Smooth muscle cell (in vitro differentiated cells): Measurements from ENCODE around the gene MAP2K5. TPM values are rescaled to one million over a fixed set of nuclear protein-coding genes. Genes with fewer than 3 reads are reported as not detected.

ENCODE experiments used
- DNase-seq: peaks from one replicate; lab custom pipeline; 2025; ENCODE audit not compliant: unreplicated experiment; lab: John Stamatoyannopoulos, UW
- H2AFZ ChIP-seq: fragments of 200-600 bp; sonication (generic); 2 replicates; pipeline ENCODE4 v1.6.0; 2016; ENCODE audit warnings: antibody characterized with exemption, low read depth, mild to moderate bottlenecking
- H3F3A ChIP-seq: fragments of 200-600 bp; sonication (generic); 2 replicates; pipeline ENCODE4 v1.6.0; 2017; ENCODE audit warnings: antibody characterized with exemption, low read depth
- H3K27ac ChIP-seq: fragments of 200-600 bp; sonication (generic); 2 replicates; pipeline ENCODE4 v1.5.1; 2016; ENCODE audit warnings: low read depth, mild to moderate bottlenecking
- H3K27me3 ChIP-seq: fragments of 200-600 bp; sonication (generic); 2 replicates; pipeline ENCODE4 v1.6.1; 2016; ENCODE audit warnings: low read depth, mild to moderate bottlenecking
- H3K36me3 ChIP-seq: fragments of 200-600 bp; sonication (generic); 2 replicates; pipeline ENCODE4 v1.5.1; 2016; ENCODE audit warnings: low read depth
- H3K4me1 ChIP-seq: fragments of 200-600 bp; sonication (generic); 2 replicates; pipeline ENCODE4 v1.5.1; 2016; ENCODE audit warnings: low read depth
- H3K4me2 ChIP-seq: fragments of 200-600 bp; sonication (generic); 2 replicates; pipeline ENCODE4 v1.6.0; 2016; ENCODE audit warnings: mild to moderate bottlenecking
- H3K4me3 ChIP-seq: fragments of 200-600 bp; sonication (generic); 2 replicates; pipeline ENCODE4 v1.5.1; 2016; ENCODE audit warnings: mild to moderate bottlenecking
- H3K79me2 ChIP-seq: fragments of 200-600 bp; sonication (generic); 2 replicates; pipeline ENCODE4 v1.6.0; 2016; ENCODE audit warnings: low read depth, mild to moderate bottlenecking
- H3K9ac ChIP-seq: fragments of 200-600 bp; sonication (generic); 2 replicates; pipeline ENCODE4 v1.6.0; 2016; ENCODE audit warnings: low read depth
- H3K9me3 ChIP-seq: fragments of 200-600 bp; sonication (generic); replicated peaks from 2 replicates; pipeline ENCODE4 v1.5.1; 2016; ENCODE audit warnings: low read depth
- H4K20me1 ChIP-seq: fragments of 200-600 bp; sonication (generic); 2 replicates; pipeline ENCODE4 v1.6.0; 2016; ENCODE audit warnings: low read depth
- WGBS: methylation state at CpG from one replicate; pipeline ENCODE4 v1.1.7; 2016; ENCODE audit warnings: low lambda C conversion rate; 5-methylcytosine and 5-hydroxymethylcytosine counted together
- polyA plus RNA-seq: library from polyadenylated mRNA; unstranded; fragments of >200 nt; fragmentation: Nextera tagmentation; extraction: Ambion mirVana; gene quantifications from 2 replicates; pipeline ENCODE4 v1.2.1, GENCODE V29; 2016
- total RNA-seq: library from RNA; depleted of rRNA; stranded (reverse); fragments of >200 nt; gene quantifications from 2 replicates; pipeline ENCODE4 v1.2.3, GENCODE V29; 2014
- TF ChIP-seq, protein P1 (sequence below): fragments of 200-600 bp; sonication (generic); IDR thresholded peaks from 2 replicates; pipeline ENCODE4 v1.5.1; 2017; ENCODE audit warnings: borderline replicate concordance, mild to moderate bottlenecking, antibody characterized with exemption; ENCODE audit not compliant: insufficient read depth, poor library complexity, severe bottlenecking

The MAP2K5 gene
- total and polyA plus RNA-seq, 2 experiments from 2014 or later: 4.4 to 7.4 TPM

DNA sequence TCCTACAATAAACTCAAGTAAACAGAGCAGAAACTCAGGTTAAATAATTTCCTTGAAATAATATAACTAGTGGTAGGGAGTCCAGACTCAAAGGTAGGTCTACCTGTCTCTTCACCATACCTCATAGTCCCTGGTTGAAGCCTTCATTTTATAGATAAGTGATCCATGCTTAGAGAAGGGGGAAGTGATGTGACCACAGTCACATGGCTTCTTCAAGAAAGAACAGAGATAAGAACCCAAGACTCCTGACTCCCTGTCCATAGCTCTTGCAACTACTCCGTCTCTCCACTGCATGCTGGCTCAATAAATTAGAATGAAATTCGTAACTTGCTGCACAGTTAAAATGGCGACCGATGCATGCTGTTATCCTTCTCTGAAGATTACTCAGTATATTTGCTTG lies 32.6 kb upstream of the MAP2K5 start:
- no peaks in the 10 kb centered on the region for H3K4me1 ChIP-seq
- H3K9me3 ChIP-seq: no peaks in the 10 kb centered on the region
- no peak overlapping the region for H3K4me2 ChIP-seq
- H3K27ac ChIP-seq: no peak overlapping the region
- H3K27me3 ChIP-seq: no peaks in the 10 kb centered on the region
- TF ChIP-seq, protein P1, sequence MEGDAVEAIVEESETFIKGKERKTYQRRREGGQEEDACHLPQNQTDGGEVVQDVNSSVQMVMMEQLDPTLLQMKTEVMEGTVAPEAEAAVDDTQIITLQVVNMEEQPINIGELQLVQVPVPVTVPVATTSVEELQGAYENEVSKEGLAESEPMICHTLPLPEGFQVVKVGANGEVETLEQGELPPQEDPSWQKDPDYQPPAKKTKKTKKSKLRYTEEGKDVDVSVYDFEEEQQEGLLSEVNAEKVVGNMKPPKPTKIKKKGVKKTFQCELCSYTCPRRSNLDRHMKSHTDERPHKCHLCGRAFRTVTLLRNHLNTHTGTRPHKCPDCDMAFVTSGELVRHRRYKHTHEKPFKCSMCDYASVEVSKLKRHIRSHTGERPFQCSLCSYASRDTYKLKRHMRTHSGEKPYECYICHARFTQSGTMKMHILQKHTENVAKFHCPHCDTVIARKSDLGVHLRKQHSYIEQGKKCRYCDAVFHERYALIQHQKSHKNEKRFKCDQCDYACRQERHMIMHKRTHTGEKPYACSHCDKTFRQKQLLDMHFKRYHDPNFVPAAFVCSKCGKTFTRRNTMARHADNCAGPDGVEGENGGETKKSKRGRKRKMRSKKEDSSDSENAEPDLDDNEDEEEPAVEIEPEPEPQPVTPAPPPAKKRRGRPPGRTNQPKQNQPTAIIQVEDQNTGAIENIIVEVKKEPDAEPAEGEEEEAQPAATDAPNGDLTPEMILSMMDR: no peak
- H3K9ac ChIP-seq: no peak overlapping the region
- H3F3A ChIP-seq: no peaks in the 10 kb centered on the region
- no peaks in the 10 kb centered on the region for H3K79me2 ChIP-seq
- no peak overlapping the region for H2AFZ ChIP-seq
- H3K36me3 ChIP-seq: no peaks in the 10 kb centered on the region
- DNase-seq: no peak
- no peaks in the 10 kb centered on the region for H4K20me1 ChIP-seq
- 97% methylated on average over 4 of the region's 4 CpGs for WGBS
- H3K4me3 ChIP-seq: no peak overlapping the region

DNA sequence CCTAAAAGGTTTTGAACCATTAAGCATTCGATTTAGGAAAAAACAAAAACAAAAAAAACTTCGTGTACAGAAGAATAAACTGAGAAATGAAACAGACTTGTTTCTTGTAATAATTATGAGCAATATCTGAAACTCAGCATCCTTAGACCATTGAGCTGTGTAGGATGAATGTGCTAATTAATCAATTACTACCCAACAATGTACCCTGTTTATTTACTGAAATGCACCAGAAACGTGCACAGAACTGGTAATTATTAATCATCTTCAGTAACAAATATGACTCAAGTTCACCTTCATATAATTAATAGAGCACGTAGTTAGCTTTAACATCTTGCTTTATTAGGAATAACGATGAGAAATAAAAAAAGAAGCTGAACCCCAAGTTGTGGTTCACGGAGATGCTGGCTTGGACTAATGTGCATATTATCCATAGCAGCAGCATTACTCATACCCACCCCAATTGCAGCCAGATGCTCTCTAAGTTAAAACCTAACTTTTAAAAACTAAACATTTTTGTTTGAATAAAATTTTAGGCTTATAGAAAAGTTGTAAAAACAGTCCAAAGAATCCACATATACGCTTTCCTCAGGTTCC lies 31.8 kb upstream of the MAP2K5 start:
- Histone ChIP-seq H4K20me1 (no peaks in the 10 kb centered on the region), H3K9ac (no peak overlapping the region), H3K4me3 (no peak overlapping the region), H3K4me2 (peak overlapping the region; percentile 13), H3K4me1 (no peaks in the 10 kb centered on the region), H2AFZ (no peak overlapping the region), H3K27ac (no peak overlapping the region), H3K36me3 (no peaks in the 10 kb centered on the region), H3F3A (no peaks in the 10 kb centered on the region), H3K27me3 (no peaks in the 10 kb centered on the region), H3K79me2 (no peaks in the 10 kb centered on the region), H3K9me3 (no peaks in the 10 kb centered on the region)
- WGBS: 70% methylated on average over 7 of the region's 7 CpGs
- TF ChIP-seq, protein P1: no peak
- no peak for DNase-seq

DNA sequence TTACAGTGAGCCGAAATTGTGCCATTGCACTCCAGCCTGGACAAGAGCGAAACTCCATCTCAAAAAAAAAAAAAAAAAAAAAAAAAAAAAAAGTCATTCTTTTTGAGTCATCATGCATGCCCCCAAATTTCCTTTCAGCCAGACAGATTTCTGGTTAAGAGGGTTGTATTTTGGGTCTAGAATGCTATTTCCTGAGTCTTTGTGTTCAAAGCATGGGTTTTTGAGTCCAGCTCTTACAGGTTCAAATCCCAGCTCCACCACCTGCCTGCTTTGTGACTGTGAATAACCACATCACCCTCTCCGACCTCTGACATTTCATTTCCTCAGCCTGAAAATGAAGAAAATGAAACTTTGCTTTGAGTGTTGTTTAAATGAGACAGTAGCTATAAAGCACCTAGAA lies 30.9 kb upstream of the MAP2K5 start:
- no peaks in the 10 kb centered on the region for H3F3A ChIP-seq
- no peak overlapping the region for H3K9ac ChIP-seq
- DNase-seq: no peak
- no peaks in the 10 kb centered on the region for H3K4me1 ChIP-seq
- WGBS: 73% methylated on average over 2 of the region's 3 CpGs
- H3K79me2 ChIP-seq: no peaks in the 10 kb centered on the region
- H3K36me3 ChIP-seq: no peaks in the 10 kb centered on the region
- H2AFZ ChIP-seq: no peak overlapping the region
- no peak overlapping the region for H3K4me2 ChIP-seq
- no peaks in the 10 kb centered on the region for H3K9me3 ChIP-seq
- TF ChIP-seq, protein P1: no peak
- H3K27ac ChIP-seq: no peak overlapping the region
- H4K20me1 ChIP-seq: no peaks in the 10 kb centered on the region
- H3K4me3 ChIP-seq: no peak overlapping the region
- no peaks in the 10 kb centered on the region for H3K27me3 ChIP-seq

DNA sequence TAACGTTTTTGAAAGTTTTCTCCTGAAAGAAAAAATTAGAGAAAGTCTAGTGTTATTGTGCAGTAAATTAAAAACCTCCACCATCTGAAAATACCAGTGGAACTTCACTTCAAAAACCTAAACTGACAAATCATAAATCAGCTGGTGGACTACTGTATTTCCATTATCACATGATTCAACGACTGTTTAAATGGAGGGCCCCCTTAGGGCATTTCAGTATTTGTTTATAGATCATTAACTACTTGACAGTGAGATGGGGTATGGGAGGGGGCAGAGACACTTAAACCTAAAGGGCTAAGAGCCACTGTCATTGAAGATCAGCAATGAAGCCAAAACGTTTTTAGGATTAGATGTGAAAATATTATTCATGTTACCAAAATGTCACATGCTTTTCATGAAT lies 30.4 kb upstream of the MAP2K5 start:
- no peaks in the 10 kb centered on the region for H3F3A ChIP-seq
- H3K36me3 ChIP-seq: no peaks in the 10 kb centered on the region
- no peaks in the 10 kb centered on the region for H3K79me2 ChIP-seq
- TF ChIP-seq, protein P1: no peak
- no peaks in the 10 kb centered on the region for H3K27me3 ChIP-seq
- DNase-seq: no peak
- H3K4me2 ChIP-seq: no peak overlapping the region
- no peaks in the 10 kb centered on the region for H3K4me1 ChIP-seq
- no peaks in the 10 kb centered on the region for H3K9me3 ChIP-seq
- H4K20me1 ChIP-seq: no peaks in the 10 kb centered on the region
- no peak overlapping the region for H2AFZ ChIP-seq
- no peak overlapping the region for H3K9ac ChIP-seq
- H3K27ac ChIP-seq: no peak overlapping the region
- 49% methylated on average over 3 of the region's 3 CpGs for WGBS
- H3K4me3 ChIP-seq: no peak overlapping the region
